Parathyroid adenoma (tissue), 2 donors: ENCODE results near the gene ANKRD10.

Experiments used
- H2AFZ ChIP-seq: fragments of 300-600 bp; sonication (generic); one replicate; pipeline ENCODE4 v1.7.0; 2017; ENCODE audit warnings: antibody characterized with exemption, mild to moderate bottlenecking
- H3K27ac ChIP-seq: fragments of 300-600 bp; sonication (generic); one replicate; pipeline ENCODE4 v1.7.0; 2017
- H3K27me3 ChIP-seq: fragments of 300-600 bp; sonication (generic); one replicate; pipeline ENCODE4 v1.7.0; 2017; ENCODE audit warnings: low read length; ENCODE audit not compliant: control insufficient read depth, insufficient read depth
- H3K36me3 ChIP-seq: fragments of 300-600 bp; sonication (generic); one replicate; pipeline ENCODE4 v1.7.0; 2017; ENCODE audit warnings: low read length; ENCODE audit not compliant: control insufficient read depth, insufficient read depth
- H3K4me1 ChIP-seq: fragments of 300-600 bp; sonication (generic); one replicate; pipeline ENCODE4 v1.7.0; 2017; ENCODE audit warnings: control low read depth
- H3K4me2 ChIP-seq: fragments of 300-600 bp; sonication (generic); one replicate; pipeline ENCODE4 v1.7.0; 2017; ENCODE audit warnings: low read length
- H3K4me3 ChIP-seq: fragments of 300-600 bp; sonication (generic); one replicate; pipeline ENCODE4 v1.7.0; 2017; ENCODE audit warnings: low read depth, low read length
- H3K79me2 ChIP-seq: fragments of 300-600 bp; sonication (generic); one replicate; pipeline ENCODE4 v1.7.0; 2017; ENCODE audit warnings: control low read depth
- H3K9ac ChIP-seq: fragments of 300-600 bp; sonication (generic); one replicate; pipeline ENCODE4 v1.7.0; 2017; ENCODE audit warnings: mild to moderate bottlenecking
- H3K9me3 ChIP-seq: fragments of 300-600 bp; sonication (generic); one replicate; pipeline ENCODE4 v1.7.0; 2017; ENCODE audit warnings: low read length; ENCODE audit not compliant: control insufficient read depth
- CTCF ChIP-seq: fragments of 300-600 bp; sonication (generic); IDR thresholded peaks from one replicate; pipeline ENCODE4 v1.7.0; 2017; ENCODE audit warnings: antibody characterized with exemption, mild to moderate bottlenecking
- donor health status: primary hyperparathyroidism.

The ANKRD10 gene

DNA sequence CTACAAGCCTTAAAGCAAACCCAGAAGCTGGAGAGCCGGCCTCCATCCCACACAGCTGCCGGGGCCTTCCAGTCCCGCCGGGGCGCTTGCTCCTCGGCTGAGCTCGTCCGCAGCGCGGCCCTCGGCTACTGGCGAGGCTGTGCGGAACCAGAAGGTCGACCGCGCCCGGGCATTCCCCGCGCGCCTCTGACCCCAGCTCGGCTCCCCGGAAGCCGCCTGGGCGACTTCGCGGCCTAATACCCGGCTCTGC is 863 bp downstream of the ANKRD10 start:
- Histone ChIP-seq H2AFZ (peak overlapping the region; percentile 83), H3K27me3 (no peaks in the 10 kb centered on the region), H3K79me2 (peaks cover 23% of the 10 kb centered on the region), H3K4me3 (peak overlapping the region; percentile 98), H3K9me3 (no peaks in the 10 kb centered on the region), H3K27ac (peak overlapping the region; percentile 95), H3K4me2 (peak overlapping the region; percentile 78), H3K36me3 (no peaks in the 10 kb centered on the region), H3K4me1 (no peaks in the 10 kb centered on the region), H3K9ac (peak overlapping the region; percentile 37)
- TF ChIP-seq CTCF, result no peak

DNA sequence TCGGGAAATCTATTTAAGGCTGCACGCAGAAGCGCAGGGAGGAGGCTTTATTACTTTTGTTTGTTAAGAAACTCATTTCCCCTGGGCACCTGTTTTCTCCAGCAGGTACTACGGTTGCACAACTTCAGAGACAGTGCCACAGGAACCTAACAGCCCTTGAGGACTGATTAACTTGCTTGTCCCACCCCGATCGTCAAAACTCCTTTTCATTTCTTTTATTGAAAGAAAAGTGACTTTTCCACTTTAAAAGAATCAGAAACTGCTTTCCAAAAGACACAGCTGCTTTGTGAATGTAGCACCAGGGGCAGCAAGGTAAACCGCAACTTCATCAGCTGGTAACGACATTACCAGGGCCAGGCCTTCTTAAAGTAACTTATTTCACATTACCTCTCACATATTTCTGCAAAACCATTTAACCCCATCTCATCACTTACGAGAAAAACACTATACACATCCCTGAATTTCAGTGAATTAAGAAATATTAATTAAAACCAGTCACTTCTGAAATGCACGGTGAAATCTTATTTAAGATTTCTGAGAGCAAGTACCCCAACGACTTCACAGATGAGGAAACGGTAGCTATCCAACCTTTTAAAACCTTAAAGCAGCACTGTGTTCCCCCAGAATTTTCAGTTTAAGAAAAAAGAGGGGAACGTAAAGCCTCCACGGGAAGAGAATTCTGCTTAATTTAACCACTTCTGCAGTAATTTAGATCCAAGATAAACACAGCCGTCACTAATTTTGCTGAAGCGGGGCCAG is 1.4 kb downstream of the ANKRD10 start:
- Histone ChIP-seq H3K9me3 (no peaks in the 10 kb centered on the region), H3K9ac (peak overlapping the region; percentile 37), H3K27ac (peak overlapping the region; percentile 95), H3K36me3 (no peaks in the 10 kb centered on the region), H3K4me1 (no peaks in the 10 kb centered on the region), H3K4me3 (peak overlapping the region; percentile 98), H3K79me2 (peaks cover 23% of the 10 kb centered on the region), H3K4me2 (peak overlapping the region; percentile 78), H3K27me3 (no peaks in the 10 kb centered on the region), H2AFZ (peak overlapping the region; percentile 83)
- TF ChIP-seq CTCF, result no peak

GRCh38 chr13:110912651-110913051 is 2.2 kb downstream of the ANKRD10 start:
- no peaks in the 10 kb centered on the region for H3K4me1 ChIP-seq
- H3K4me3 ChIP-seq, result peak overlapping the region; percentile 98
- H3K27me3 ChIP-seq, result no peaks in the 10 kb centered on the region
- H3K9ac ChIP-seq, result no peak overlapping the region
- no peak for TF ChIP-seq CTCF
- H3K36me3 ChIP-seq, result no peaks in the 10 kb centered on the region
- H2AFZ ChIP-seq, result no peak overlapping the region
- H3K27ac ChIP-seq, result peak overlapping the region; percentile 29
- H3K9me3 ChIP-seq, result no peaks in the 10 kb centered on the region
- H3K79me2 ChIP-seq, result peaks cover 27% of the 10 kb centered on the region
- H3K4me2 ChIP-seq, result peak overlapping the region; percentile 78

GRCh38 chr13:110911880-110912279 is 3.0 kb downstream of the ANKRD10 start:
- TF ChIP-seq CTCF, result no peak
- Histone ChIP-seq H3K36me3 (no peaks in the 10 kb centered on the region), H3K9me3 (no peaks in the 10 kb centered on the region), H3K27ac (no peak overlapping the region), H2AFZ (no peak overlapping the region), H3K79me2 (peaks cover 27% of the 10 kb centered on the region), H3K4me1 (no peaks in the 10 kb centered on the region), H3K9ac (no peak overlapping the region), H3K27me3 (no peaks in the 10 kb centered on the region), H3K4me3 (no peak overlapping the region), H3K4me2 (no peak overlapping the region)
